Activated gamma-delta T cell treated with anti-CD3 and anti-CD28 coated beads, Interleukin-2, amount 50 U/mL, for 16 hours (primary cell): ENCODE results near the gene PEAK1.

Experiments
- DNase-seq: peaks from one replicate; pipeline ENCODE4 v3.0.0-alpha.2; 2020; ENCODE audit warnings: low read depth

PEAK1 gene, protein sequence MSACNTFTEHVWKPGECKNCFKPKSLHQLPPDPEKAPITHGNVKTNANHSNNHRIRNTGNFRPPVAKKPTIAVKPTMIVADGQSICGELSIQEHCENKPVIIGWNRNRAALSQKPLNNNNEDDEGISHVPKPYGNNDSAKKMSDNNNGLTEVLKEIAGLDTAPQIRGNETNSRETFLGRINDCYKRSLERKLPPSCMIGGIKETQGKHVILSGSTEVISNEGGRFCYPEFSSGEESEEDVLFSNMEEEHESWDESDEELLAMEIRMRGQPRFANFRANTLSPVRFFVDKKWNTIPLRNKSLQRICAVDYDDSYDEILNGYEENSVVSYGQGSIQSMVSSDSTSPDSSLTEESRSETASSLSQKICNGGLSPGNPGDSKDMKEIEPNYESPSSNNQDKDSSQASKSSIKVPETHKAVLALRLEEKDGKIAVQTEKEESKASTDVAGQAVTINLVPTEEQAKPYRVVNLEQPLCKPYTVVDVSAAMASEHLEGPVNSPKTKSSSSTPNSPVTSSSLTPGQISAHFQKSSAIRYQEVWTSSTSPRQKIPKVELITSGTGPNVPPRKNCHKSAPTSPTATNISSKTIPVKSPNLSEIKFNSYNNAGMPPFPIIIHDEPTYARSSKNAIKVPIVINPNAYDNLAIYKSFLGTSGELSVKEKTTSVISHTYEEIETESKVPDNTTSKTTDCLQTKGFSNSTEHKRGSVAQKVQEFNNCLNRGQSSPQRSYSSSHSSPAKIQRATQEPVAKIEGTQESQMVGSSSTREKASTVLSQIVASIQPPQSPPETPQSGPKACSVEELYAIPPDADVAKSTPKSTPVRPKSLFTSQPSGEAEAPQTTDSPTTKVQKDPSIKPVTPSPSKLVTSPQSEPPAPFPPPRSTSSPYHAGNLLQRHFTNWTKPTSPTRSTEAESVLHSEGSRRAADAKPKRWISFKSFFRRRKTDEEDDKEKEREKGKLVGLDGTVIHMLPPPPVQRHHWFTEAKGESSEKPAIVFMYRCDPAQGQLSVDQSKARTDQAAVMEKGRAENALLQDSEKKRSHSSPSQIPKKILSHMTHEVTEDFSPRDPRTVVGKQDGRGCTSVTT (N-terminal part only)

DNA sequence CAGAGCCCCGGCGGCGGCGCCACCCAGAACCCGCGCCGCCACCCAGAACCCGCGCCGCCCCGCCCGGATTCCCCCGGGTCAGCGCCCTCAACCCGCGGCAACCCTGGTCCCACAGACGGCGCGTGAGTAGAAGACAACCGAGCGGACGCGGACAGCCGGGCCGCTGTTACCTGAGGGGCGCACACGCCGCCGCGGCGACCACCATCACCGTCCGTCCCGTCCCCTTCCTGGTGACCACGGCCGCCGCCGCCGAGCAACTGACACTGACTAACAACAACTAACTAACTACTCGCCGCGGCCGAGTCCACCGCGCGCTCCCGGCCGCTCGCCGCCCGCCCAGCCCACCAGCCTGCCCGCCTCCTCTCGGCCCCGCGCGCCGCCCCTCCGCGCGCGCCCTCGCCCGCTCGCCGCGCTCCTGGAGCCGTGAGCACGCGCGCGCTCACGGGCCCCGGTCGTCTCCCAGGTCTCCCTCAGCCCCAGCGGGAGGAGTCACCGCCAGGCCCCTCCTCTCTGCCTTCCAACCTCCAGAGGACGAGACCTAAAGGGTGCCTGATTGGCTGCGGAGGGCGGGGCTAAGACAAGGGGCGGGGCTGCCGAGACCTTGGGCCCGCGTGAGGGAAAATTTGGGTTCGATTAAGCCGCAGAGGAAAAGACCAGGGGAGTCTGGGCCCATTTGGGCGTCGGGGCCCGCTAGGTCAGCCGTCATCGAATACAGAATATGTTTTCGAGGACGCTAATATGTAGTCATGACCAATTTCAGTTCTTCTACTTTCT lies at the start of gene PEAK1:
PEAK1 (minus strand) TSS at position 269 of the 774 bp plus-strand sequence. CDS start 238,178 bp downstream, outside the sequence.
- peak; percentile 100 for DNase-seq

DNA sequence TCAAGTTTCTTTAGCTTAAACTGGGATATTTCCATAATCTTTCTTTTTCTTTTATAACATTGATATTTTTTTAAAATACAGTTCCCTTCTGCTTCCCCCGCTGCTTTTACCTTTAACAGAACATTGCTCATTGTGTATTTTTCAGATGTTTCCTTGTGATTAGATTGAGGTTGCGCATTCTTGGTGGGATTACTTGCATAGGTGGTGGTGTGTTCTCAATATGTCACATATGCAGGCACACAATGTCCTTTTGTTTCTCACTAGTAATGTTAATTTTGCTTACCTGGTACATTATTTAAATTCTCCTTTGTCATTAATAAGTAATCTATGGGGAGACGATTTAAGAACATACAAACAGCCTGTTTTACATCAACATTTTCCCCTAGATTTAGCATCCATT lies 49.0 kb upstream of the PEAK1 start:
- no peak for DNase-seq

DNA sequence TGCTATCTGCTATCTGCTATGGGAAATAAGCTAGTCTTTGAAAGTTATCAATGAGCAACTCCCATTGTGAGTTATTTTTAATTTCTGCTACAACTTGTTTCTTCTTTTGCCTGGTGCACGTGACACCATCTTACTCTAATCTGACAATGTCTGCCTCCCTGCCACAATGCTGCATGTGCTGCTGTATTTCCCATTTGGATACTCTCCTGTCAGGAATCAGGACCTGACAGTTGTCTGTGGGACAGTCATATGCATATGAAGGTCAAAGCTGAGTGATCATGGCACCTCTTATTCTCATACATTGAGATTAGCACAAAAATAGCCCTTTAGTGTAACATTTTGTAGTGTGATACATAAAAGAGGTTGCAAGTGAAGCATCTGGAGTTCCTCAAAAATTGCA lies 46.6 kb upstream of the PEAK1 start:
- no peak for DNase-seq

DNA sequence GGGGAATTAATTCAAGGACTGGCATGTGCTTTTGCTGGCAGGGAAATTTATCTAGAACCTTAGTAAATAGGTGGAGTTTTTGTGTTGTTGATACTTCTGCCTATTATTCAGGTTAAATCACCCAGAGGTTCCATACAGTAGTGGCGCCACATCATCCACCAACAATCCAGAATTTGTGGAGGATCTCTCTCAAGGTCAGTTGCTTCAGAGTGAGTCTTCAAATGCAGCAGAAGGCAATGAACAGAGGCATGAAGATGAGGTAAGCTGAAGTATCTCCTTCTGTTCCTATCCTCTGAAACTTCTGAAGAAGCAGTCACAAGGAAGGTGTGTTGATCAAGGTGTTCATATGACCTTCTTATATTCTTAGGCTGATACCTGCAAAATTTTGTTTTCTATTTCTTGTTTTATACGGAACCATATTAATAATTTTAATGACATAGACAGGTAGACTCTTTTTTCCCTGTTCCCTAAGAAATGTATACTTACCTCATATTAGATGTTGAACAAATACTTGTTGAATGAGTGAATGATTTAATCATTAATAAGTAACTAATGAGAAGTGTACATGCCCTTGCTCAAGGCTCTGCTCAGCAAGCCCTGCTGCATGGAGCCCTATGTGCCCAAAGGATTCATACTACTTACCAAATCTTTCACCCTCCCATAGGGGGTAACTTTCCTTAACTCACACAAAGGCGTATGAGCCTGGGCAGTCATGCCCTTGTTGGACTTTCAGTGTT lies 44.4 kb upstream of the PEAK1 start:
- no peak for DNase-seq

DNA sequence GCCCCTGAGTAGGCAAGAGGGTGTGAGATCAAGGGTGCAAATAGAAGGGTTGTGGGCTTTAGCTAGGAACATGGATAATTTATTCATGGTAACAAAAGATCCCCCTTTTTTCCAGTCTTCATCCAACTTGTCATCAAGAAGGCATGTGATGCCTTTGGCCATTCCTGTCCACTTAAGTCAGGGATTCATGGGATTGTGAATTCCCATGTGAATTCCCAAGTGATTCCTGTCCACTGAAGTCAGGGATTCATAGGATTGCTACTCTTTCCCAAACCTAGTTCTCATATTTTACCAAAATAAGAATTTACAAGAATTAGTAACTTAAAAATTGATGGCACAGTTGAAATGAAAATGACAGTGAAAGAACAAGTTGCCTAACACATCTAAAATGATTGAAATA lies 41.6 kb upstream of the PEAK1 start:
- DNase-seq: no peak

DNA sequence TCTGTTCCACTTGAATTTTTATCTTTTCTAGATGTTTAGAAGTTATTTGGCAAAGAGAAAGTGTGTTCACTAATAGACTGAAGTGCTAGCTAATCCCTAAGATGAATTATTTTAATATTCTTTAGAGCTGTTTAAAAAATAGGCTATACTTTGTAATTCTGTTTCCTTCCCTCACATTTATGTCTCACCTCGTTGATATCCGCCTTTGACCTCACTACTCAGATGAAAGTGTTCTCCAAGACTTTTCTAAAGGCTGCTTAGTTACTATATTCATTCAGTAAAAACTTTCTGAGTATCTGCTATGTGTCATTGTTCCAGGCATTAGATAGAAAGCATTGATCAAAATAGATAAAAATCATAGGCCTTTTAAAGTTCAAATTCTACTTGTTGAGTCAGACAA lies 39.1 kb upstream of the PEAK1 start:
- no peak for DNase-seq

DNA sequence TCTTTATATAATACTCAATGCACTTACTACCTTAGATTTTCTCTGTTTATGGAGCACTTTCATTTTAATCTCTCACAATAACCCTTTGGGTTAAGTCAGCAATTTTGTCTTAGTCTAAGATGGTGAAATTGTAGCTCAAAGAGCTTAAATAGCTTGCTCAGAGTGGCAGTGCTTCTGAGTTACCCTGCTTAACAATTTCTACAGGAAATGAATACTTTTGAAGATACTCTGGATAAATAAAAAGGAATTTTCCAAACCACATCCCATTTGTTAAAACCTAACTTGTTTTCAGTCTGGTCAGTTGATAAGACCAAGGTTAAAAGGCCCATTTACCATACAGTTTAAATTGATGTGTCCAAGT lies 38.0 kb upstream of the PEAK1 start:
- no peak for DNase-seq

DNA sequence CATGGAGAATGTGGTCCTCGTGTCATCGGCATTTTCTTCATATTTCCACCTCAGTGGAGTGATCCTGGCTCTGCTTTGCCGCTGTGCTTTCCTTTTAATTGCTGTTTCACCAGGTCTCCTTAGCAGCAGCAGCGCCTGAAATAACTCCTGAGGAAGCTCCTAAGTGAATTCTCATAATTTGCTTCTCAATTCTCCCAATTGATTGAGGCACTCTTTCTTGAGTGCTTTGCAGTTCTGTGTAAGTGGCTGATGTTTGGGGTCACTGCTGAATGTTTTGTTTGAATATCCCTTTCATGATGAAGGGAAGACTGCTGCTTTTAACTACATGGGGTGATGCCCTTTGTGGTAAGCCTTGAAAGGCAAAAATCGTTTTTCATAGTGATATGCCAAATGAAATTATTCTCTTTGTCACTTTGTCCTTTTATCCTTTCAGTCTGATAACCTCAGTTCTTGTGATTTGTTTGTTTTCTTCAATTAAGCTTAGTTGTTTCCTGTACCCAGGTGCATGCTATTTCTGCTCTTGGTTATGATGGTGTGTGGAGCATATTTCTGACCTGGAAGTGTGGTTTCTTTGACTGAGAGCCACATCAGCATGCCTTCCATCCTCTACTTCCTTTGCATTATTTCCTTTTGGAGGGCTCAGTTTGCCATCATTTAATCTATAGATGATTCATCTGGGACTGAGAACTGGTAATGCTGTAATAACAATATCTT lies 37.4 kb upstream of the PEAK1 start:
- DNase-seq: no peak

DNA sequence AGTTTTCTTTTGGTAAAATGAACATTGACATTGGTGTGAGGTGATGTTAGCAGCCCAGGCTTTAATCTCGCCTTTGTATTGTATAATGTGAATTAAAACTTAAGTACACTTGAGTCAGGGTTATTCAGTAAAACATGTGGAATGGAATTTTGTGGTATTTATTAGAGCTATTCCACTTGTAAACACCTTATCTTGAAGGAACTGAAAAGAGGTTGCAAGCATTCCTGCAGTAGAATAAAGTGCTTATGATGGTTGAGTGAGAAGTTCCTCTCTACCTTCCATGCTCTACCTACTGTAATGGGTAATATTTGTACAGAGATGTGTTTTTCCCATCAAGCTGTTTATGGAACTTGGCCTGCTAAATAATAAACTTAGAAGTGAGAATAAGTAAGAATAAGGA lies 36.8 kb upstream of the PEAK1 start:
- DNase-seq: no peak

DNA sequence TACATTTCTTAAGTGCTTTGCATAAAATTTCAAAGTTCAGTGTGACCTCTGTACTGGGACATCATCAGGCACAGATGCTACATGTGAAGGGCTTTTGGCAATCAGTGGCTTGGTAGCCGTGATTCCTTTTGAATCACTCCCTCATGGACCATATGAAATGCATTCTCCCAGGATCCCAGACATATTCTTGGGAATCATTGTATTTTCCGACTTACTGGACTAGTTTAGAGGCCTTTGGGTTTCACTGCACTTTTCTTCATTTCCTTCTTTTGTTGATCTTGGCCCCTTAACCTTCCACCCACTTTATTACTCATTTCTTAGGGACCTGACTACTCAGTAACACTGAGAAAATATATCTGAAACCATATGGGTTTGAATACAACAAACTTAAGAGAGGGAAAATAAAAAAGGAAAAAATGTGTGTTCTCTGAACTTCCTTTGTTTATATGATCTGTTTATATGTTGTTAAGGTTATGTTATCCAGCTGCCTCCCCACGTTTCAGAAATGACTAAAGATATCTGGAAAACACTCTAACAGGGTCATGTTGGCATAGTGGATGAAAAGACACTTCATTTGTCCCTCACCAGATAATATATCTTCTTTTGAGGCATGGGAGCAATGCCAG lies 35.9 kb upstream of the PEAK1 start:
- no peak for DNase-seq

DNA sequence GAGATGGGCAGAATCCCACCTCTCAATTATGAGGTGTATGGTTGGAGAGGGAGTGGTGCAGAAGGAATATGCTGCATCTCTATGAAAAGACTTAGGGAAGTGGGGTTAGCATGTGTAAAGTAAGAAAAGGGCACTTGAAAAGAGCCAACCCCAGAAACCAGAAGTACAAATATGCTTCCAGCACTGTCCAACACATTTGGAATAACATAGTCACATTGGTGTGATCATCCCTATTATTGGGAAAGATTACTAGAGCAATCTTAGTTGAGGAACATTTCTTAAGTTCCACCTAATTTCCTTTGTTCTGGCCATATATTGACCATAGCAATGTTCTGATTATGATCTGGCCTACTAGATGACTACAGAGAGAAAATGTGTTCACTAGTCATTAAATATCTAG lies 35.0 kb upstream of the PEAK1 start:
- no peak for DNase-seq

DNA sequence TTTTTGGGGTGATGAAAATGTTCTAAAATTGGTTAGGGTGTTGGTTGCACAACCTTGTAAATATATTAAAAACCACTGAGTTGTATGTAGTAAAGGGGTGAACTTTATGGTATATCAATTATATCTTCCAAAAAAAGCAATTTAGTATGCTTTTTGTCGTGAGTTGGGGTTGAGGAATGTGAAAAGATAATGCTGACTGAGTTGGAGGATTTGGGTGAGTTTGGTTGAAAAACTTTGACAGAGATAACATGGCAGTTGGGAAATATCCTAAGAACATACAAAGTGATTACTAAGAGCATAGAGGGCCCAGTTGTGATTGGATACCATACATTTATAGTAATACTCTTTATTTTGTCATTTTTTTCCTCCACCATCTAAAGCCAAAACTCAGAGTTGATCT lies 34.4 kb upstream of the PEAK1 start:
- no peak for DNase-seq

DNA sequence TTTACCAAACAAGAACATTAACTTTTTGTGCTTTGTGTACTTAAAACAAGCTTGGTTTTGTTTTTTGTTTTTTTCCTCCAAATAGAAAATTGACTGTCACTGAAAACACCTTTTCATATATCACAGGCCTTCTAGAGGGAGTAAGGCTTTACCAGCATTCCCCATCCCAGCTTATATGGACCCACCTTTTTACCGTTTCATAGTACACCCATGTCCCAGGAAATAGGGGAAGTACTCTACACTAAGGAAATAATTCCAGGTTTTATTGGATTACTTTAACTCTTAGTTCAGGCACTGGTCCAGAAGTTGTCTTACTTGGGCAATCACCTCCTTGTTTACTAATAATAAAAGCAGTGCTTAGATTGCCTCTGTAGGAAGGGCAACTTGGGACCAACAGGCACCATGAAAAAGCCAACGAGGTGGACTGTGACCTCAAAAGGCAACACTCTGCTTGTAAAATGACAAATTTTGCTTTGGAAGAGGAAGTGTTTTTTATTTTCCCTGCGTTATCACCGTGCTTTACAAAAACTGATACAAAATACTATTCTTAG lies 27.0 kb upstream of the PEAK1 start:
- no peak for DNase-seq

DNA sequence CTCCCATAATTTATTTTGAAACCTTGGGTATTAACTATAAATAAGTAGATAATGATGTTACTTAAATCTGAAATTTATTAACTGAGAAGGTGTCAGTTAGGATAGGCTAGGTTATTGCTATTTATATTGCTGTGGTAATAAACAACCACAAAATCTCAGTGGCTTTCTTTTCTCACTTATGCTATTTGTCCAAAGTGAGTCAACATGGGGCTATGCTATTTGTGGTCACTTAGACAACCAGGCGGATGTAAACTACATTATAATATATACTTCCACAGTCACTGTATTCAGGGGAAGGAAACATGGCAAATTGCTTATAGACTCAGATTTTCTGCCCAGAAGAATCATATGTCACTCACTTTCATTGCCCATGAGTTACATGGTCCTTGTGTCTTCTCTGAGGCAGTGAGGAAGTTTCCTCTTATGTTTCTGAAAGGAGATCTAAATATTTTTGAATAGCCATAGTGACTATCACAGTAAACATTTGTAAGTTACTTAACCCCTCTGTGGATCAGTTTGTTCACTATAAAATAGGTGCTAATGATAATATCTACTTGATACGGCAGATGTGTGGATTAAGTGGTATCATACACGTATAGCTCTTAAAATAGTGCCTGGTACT lies 20.6 kb upstream of the PEAK1 start:
- no peak for DNase-seq

DNA sequence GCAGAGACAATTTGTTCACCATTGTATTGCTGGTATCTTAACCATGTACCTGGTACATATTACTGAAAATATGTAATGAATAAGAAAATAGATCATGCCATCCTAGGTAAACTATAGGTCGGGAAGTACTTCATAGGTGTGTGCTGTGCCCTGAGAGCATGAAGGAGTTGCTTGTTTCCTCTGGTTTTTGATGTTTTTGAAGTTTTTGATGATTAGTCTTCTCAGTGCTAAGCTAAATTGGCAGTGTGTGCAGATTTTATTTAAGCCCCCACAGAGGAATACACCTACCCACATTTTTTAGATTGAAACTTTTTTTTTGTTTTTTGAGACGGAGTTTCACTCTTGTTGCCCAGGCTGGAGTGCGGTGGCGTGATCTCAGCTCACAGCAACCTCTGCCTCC lies 17.4 kb upstream of the PEAK1 start:
- no peak for DNase-seq

DNA sequence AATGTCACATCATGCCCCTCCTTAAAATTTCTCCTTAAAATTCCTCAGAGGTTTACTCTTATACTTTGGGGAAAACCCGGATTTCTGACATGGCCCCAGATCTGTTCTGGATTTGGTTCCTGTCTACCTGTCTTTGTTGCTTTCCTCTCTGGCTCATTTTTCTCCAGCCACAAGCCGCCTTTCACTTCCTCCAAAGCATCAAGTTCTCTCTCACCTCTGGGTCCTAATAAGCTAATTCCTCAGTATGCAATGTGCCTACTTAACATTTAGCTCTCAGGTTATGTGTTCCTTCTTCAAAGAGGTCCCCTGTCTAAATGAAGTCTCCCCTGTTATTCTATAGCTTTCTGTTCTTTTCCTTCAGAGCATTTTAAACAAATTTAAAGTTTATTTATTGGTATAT lies 16.9 kb upstream of the PEAK1 start:
- no peak for DNase-seq

DNA sequence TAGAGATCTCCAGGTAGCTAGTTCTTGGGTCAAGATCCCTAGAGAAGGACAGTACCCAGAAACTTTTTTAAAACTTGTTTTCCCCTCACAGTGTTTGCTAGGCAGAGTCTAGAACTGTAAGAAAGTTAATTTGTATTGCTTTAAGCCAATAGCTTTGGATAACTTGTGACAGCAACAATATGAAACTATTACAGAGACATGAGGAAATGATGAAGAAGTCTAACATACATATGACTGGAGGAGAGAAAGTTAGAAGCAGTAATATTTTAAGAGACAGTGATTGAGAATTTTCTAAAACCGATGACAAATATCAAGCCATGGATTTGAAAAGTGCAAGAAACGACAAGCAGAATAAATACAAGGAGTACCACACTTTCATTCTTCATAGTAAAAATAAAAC lies 10.7 kb upstream of the PEAK1 start:
- DNase-seq: no peak

DNA sequence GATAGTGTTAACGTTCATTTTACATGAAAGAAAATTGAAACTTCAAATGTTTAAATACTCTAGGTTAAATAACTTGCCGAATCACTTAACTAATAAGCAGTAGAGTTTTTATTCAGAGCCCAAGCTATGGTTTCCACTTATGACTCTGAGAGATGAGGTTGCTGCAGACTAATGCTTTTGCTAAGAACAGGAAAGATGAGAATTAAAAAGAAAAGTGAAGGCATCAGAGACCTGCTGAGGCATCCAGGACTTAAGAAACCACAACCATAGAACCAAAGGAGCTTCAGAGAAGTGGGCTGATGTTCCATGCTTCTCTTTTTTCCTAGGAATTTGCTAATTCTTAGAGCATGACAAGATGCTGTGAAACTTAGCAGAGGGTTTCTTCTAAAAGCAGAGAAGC lies 10.3 kb upstream of the PEAK1 start:
- DNase-seq: no peak

DNA sequence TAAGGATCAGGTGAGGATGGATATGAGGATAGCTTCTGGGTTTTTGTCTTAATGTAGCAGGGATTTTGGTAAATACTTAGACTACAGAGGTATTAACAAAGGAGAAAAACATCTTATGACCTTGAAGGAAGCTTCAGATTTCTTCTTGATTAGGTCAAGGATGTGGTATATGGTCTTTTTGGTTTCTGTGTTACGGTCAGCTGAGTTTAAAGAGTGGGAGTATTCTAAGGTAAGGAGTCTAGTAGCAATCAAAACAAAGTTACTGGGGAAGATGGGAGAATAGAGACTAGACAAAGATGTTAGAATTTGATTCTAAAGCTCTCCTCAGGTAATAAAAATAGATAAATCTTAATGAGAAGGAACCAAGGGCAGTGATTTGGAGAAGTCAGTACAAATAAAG lies 7.0 kb upstream of the PEAK1 start:
- DNase-seq: no peak

DNA sequence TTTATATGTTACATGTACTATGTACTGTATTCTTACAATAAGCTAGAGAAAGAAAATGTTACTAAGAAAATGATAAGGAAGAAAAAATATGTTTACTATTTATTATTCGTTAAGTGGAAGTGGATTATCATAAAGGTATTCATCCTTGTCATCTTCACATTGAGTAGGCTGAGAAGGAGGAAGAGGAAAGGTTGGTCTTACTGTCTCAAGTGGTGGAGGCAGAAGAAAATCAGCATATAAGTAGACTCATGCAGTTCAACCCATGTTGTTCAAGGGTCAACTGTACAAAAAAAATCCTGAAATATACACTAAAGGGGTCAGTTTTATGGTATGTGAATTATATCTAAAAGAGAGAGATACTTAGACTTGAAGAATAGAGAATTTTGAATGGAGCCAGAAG lies 6.5 kb upstream of the PEAK1 start:
- no peak for DNase-seq
